ENCODE measurements around the gene LDLRAD4.

GRCh38 chr18:13501543-13501887, 283.0 kb downstream of the LDLRAD4 start:
- TF ChIP-seq POLR2AphosphoS5 (IDR thresholded peaks at IDR 0.05; ENCODE audit: low read depth, low read length) (no peak), POLR2A (IDR thresholded peaks at IDR 0.05; ENCODE audit: low read depth, low read length) (no peak), SPI1 (IDR thresholded peaks at IDR 0.05; ENCODE audit: low read depth, low read length) (no peak)

All from GM12891 (cell line).